ENCODE data around the gene PATJ.

- TF ChIP-seq EZH2 (IDR thresholded peaks at IDR 0.05; ENCODE audit: borderline replicate concordance, low read depth, low read length, severe bottlenecking): no peak
- TF ChIP-seq, protein P1, sequence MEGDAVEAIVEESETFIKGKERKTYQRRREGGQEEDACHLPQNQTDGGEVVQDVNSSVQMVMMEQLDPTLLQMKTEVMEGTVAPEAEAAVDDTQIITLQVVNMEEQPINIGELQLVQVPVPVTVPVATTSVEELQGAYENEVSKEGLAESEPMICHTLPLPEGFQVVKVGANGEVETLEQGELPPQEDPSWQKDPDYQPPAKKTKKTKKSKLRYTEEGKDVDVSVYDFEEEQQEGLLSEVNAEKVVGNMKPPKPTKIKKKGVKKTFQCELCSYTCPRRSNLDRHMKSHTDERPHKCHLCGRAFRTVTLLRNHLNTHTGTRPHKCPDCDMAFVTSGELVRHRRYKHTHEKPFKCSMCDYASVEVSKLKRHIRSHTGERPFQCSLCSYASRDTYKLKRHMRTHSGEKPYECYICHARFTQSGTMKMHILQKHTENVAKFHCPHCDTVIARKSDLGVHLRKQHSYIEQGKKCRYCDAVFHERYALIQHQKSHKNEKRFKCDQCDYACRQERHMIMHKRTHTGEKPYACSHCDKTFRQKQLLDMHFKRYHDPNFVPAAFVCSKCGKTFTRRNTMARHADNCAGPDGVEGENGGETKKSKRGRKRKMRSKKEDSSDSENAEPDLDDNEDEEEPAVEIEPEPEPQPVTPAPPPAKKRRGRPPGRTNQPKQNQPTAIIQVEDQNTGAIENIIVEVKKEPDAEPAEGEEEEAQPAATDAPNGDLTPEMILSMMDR (IDR thresholded peaks at IDR 0.05; ENCODE audit: borderline replicate concordance, extremely low read depth, low read length, poor library complexity, severe bottlenecking): no peak
Observed at GRCh38 chr1:61724506-61724812, 17.8 kb upstream of the PATJ start.

Measured in DND-41 (cell line).